Esophagus muscularis mucosa (tissue), 3 donors: ENCODE measurements around the gene BRD3.

Experiments used
- EP300 ChIP-seq: sonication (generic); formaldehyde crosslinking; IDR thresholded peaks from one replicate; pipeline ENCODE4 v1.6.1; 2017; ENCODE audit warnings: antibody characterized with exemption
- TF ChIP-seq, protein P1 (sequence below), 3 experiments: fragments of 200-600 bp in 2 of 3; fragments of 450-650 bp in 1 of 3; sonication (generic) in 2 of 3; IDR thresholded peaks; one replicate each; pipeline ENCODE4 v1.5.1; 2017 to 2019; ENCODE audit warnings: antibody characterized with exemption in 3 of 3, mild to moderate bottlenecking in 2 of 3, moderate library complexity in 1 of 3

DNA sequence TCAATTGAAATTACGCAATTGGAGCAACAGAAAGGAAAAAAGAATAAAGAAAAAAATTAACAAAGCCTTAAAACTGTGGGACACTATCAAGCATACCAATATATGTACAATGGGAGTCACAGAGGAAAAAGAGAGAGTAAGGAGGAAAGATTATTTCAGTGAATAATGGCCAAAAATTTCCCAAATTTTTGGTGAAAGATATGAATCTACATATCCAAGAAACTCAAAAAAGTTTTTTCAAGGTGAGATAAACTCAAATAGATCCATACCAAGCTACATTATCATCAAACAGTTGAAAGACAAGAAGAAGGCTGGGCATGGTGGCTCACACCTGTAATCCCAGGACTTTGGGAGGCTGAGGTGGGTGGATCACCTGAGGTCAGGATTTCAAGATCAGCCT lies 8.8 kb upstream of the BRD3 start:
- TF ChIP-seq, protein P1, sequence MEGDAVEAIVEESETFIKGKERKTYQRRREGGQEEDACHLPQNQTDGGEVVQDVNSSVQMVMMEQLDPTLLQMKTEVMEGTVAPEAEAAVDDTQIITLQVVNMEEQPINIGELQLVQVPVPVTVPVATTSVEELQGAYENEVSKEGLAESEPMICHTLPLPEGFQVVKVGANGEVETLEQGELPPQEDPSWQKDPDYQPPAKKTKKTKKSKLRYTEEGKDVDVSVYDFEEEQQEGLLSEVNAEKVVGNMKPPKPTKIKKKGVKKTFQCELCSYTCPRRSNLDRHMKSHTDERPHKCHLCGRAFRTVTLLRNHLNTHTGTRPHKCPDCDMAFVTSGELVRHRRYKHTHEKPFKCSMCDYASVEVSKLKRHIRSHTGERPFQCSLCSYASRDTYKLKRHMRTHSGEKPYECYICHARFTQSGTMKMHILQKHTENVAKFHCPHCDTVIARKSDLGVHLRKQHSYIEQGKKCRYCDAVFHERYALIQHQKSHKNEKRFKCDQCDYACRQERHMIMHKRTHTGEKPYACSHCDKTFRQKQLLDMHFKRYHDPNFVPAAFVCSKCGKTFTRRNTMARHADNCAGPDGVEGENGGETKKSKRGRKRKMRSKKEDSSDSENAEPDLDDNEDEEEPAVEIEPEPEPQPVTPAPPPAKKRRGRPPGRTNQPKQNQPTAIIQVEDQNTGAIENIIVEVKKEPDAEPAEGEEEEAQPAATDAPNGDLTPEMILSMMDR (IDR thresholded peaks at IDR 0.05) = no peak
- TF ChIP-seq EP300 = no peak
